Astrocyte of the cerebellum (primary cell): Measurements from ENCODE around the gene TRIM25.
"Not testable (repeated sequence)": the region's sequence is repeated elsewhere in the genome, so short reads cannot be mapped to it uniquely, and the experiment has no call there.

Experiments
- DNase-seq: peaks from one replicate; pipeline ENCODE4 v3.0.0-alpha.2; 2011; ENCODE audit warnings: low read depth
- H3K4me3 ChIP-seq: 2 replicates; pipeline ENCODE4 v1.5.1; 2011; ENCODE audit warnings: mild to moderate bottlenecking, low read depth, low read length, moderate library complexity
- in situ Hi-C: cut with HindIII; loops from 2 replicates; pipeline ENCODE4 v1.10.0; 2017; ENCODE audit warnings: low sequenced_read_pairs
- TF ChIP-seq, protein P1 (sequence below): IDR thresholded peaks from 2 replicates; pipeline ENCODE4 v1.5.1; 2012; ENCODE audit warnings: low read length, low read depth, moderate library complexity, mild to moderate bottlenecking; ENCODE audit errors: missing control alignments

The TRIM25 gene

DNA sequence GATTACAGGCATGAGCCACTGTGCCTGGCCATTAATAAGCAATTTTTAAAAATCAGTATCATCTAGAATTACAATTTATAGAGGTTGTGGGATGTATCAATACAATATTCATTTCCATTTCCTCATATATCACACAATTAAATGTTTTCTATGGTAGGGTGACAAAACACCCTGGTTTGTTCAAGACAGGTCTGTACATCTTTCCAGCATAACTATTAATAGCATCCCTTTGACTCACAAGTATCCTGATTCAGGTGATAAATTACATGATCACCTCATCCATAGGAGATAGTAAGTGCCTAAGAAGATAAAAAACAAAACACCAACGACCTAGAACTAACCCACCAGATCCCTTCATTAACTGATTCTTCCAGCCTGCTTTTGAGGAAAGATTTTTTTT lies 33.9 kb upstream of the TRIM25 start:
- in situ Hi-C loops = no loop called here
- DNase-seq = no peak
- TF ChIP-seq, protein P1, sequence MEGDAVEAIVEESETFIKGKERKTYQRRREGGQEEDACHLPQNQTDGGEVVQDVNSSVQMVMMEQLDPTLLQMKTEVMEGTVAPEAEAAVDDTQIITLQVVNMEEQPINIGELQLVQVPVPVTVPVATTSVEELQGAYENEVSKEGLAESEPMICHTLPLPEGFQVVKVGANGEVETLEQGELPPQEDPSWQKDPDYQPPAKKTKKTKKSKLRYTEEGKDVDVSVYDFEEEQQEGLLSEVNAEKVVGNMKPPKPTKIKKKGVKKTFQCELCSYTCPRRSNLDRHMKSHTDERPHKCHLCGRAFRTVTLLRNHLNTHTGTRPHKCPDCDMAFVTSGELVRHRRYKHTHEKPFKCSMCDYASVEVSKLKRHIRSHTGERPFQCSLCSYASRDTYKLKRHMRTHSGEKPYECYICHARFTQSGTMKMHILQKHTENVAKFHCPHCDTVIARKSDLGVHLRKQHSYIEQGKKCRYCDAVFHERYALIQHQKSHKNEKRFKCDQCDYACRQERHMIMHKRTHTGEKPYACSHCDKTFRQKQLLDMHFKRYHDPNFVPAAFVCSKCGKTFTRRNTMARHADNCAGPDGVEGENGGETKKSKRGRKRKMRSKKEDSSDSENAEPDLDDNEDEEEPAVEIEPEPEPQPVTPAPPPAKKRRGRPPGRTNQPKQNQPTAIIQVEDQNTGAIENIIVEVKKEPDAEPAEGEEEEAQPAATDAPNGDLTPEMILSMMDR = no peak

DNA sequence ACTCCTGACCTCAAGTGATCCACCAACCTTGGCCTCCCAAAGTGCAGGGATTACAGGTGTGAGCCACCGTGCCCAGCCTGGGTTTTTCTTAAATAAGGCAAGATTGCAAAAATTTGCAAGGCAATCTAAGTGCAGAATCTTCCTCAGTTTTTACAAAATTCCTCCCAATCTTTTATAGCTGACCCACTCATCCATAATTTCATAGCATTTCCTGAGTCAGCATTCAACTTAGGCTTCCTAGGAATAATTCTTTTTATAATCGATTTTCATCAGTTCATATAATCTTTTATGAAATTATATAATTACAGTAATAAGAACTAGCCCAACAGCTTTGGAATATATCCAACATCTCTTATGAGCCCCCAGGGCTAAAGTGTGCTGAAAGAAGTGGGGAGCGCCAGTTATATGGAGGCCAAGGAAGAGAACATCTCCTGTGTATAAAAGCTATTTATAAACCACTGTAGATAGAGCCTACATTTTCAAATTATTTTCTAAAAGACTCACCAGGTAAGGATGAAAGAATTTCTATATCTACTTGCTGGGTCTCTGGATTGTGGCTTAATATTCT lies 32.2 kb upstream of the TRIM25 start:
- DNase-seq = no peak
- TF ChIP-seq, protein P1 = no peak
- no peak overlapping the region for H3K4me3 ChIP-seq
- in situ Hi-C loops = no loop called here

More for the DNA sequence above, 33.9 kb upstream of the TRIM25 start:
- H3K4me3 ChIP-seq = no peak overlapping the region

DNA sequence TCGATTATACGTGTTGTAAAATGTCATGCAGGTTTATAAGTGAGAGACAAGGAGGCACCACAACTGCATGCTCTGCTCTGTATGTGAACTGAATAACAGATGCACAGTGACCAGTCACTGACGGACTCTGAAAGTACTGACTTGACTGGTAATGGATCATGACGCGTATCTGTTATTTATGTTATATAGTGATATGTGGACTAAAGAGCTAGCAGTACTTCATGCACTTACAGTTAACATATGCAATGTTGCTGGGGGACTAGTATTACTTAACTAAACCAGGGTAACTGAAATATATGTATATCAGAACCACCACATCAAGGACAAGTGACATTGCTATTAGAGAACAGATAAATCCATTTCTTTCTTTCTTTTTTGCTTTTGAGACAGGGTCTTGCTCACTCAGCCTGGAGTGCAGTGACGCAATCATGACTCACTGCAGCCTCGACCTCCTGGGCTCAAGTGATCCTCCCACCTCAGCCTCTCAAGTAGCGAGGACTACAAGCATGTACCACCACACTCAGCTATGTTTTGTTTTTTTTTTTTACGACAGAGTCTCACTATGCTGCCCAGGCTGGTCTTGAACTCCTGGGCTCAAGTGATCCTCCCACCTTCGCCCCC lies 29.8 kb upstream of the TRIM25 start:
- TF ChIP-seq, protein P1 = no peak
- in situ Hi-C loops = no loop called here
- H3K4me3 ChIP-seq = no peak overlapping the region
- no peak for DNase-seq

DNA sequence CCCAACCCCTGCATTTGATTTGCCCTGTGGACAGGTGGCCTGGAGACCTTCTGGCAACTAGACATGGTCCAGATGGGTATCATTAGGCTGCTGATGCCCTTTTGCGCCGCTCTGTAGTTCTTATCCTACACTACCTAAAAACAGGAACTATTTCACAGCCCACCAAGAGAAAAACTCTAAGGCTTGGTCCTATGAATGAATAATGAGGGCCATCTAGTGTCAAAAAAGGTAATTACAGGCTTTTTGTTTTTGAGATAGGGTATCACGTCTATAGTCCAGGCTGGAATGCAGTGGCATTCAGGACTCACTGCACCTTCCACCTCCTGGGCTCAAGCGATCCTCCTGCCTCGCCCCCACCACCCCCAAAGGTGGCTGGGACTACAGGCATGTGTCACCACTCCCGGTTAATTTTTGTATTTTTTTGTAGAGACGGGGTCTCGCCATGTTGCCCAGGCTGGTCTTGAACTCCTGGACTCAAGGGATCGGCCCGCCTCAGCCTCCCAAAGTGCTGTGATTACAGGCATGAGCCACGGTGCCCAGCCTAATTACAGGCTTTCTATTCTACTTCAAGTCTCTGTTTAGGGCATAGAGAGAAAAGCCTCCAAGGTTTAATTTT lies 26.1 kb upstream of the TRIM25 start:
- in situ Hi-C loops = no loop called here
- TF ChIP-seq, protein P1 = peak; percentile 52
- no peak overlapping the region for H3K4me3 ChIP-seq
- peak; percentile 37 for DNase-seq

DNA sequence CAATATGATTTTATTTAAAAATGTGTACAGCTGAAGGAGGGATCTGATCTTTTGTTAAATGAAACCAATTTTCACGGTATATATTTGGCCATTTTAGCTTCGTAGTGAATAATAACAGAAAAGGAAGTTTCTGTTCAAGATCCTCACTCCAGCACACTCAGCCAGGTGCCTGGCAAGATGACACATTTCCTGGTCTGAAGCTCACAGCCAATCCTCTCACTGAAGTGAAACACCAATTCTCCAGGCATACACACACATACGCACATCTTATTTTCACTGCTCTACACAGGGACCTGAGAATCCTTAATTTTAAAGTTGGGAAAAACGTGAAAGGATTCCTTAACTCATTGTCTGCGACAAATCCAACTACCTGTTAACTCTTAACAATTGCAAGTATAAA lies 24.4 kb upstream of the TRIM25 start:
- in situ Hi-C loops, DNase-seq, H3K4me3 ChIP-seq: not testable (repeated sequence)

DNA sequence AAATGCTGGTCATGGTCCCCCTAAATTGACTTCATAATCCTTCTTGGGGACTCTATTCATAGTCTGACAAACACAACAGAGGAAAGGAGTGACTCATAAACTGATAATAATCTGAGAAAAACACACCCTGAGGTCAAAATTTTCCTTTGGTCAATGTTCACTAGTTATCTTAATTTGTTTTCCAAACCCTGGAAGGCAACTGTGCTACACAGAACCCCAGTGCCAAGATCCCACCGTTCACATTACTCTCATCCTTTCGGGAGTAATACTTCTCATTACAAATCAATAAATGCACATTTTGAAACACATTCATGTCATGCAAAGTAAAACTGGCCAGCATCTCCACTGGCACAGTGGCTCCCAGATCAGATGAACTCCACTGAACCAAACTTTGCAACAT lies 23.8 kb upstream of the TRIM25 start:
- TF ChIP-seq, protein P1 = no peak
- no peak overlapping the region for H3K4me3 ChIP-seq
- DNase-seq = no peak
- in situ Hi-C loops = no loop called here

DNA sequence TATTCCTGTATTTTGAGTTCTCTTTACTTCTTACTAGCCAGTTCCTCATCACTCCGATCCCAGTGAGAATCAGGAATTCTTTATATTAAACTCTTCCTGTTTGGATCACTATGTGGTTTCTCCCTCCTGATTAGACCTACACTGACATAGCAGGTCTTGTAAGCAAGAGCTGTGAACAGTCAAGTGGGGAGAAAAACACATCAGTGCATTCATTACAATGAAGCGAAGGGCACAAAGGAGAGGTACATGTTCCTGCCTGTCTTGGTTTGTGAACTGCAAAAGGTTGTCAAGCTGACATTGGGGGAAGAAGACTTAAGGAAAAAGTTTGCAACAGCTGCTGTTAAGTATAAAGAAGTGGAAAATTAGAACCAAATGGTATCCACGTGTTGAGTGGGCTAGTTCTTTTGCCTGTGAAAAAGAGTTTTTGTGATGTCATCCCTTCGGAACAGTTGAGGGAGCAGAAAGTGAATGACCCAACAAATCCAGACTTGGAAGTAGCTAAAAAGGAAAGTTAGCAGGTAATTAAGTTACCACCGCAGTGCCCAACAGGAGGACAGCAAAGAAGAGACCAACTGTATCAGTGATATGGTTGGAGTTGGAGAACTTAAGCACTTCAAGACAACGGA lies 23.0 kb upstream of the TRIM25 start:
- in situ Hi-C loops = no loop called here
- no peak for DNase-seq
- no peak overlapping the region for H3K4me3 ChIP-seq
- TF ChIP-seq, protein P1 = no peak
